ENCODE data around the gene ABCA9. TPM values are rescaled to one million over a fixed set of nuclear protein-coding genes. Genes with fewer than 3 reads are reported as not detected.
A peak's percentile ranks its signal among the peaks of the same experiment; 100 is the strongest.

ABCA9 gene
- total and polyA plus RNA-seq, 8 donors = 0.76 to 4.5 (median 2.4) TPM

DNA sequence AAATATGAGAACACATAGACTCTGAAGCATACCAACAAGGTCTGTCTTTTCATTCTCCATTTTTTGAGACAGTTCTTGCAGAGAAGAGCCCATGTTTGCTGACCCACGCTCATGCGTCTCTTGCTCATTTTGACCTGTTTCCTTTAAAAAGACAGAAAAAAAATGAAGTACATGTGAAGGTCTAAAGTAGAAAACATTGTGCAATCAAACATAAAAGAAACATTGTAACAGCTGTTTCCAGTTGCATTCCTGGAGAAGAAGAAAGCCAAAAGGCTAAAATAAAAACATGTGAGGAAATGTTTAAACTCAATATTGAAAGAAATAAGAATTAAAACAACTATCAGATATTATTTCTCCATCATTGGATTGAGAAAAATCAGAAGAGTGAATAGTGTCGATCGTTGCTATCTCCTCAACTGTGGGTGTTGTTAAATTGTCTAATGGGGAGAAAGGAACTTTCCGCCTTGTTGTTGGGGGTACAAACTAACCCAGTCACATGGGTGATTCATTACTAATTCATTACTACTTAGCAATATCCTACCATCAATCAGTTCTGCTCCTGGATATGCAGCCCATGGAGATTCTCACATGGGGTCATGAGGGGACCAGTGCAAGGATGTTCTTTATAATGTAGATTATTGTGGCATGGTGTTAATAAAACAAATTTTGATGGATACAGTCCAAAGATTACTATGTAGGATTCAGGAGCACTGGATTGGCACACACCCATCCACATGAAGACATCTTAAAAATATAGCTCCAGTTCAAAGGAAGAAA, 9.5 kb downstream of the ABCA9 start:
- no peak overlapping the region for H3K27ac ChIP-seq
- H3K36me3 ChIP-seq = no peaks in the 10 kb centered on the region
- H3K27me3 ChIP-seq = no peaks in the 10 kb centered on the region
- intact Hi-C loops (cut with DNase I) = no loop called here
- TF ChIP-seq, protein P1, sequence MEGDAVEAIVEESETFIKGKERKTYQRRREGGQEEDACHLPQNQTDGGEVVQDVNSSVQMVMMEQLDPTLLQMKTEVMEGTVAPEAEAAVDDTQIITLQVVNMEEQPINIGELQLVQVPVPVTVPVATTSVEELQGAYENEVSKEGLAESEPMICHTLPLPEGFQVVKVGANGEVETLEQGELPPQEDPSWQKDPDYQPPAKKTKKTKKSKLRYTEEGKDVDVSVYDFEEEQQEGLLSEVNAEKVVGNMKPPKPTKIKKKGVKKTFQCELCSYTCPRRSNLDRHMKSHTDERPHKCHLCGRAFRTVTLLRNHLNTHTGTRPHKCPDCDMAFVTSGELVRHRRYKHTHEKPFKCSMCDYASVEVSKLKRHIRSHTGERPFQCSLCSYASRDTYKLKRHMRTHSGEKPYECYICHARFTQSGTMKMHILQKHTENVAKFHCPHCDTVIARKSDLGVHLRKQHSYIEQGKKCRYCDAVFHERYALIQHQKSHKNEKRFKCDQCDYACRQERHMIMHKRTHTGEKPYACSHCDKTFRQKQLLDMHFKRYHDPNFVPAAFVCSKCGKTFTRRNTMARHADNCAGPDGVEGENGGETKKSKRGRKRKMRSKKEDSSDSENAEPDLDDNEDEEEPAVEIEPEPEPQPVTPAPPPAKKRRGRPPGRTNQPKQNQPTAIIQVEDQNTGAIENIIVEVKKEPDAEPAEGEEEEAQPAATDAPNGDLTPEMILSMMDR (IDR thresholded peaks at IDR 0.05) = no peak
- WGBS, 2 donors = 77 to 81% methylated on average over 5 of the region's 5 CpGs
- no peaks in the 10 kb centered on the region for H3K9me3 ChIP-seq
- H3K4me1 ChIP-seq = peaks cover 7 to 39% (median 20%) of the 10 kb centered on the region in 3 donors
- DNase-seq (no peak), ATAC-seq (no peak), FAIRE-seq (no peak)
- H3K4me3 ChIP-seq = no peak overlapping the region

DNA sequence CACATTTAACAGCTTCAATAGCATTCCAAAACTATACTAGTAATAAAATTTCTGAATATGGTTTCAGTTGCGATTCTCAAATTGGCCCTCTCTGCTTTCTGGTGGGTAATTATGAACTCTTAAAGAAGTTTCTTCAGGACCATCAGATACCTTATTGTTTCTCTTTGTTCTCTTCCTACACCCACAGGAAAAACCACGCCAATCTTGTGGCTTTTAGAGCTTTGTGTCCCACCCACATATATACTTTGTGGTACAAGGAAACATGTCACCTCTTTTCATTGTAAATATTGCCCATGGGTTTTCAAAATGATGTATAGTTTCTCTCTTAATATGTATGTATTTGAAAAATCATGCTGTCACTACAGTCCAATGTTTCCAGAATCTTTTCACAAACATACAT, 12.1 kb downstream of the ABCA9 start:
- H3K27ac ChIP-seq = peak overlapping the region in 3 of 4 donors; percentile 29 to 86 (median 81)

DNA sequence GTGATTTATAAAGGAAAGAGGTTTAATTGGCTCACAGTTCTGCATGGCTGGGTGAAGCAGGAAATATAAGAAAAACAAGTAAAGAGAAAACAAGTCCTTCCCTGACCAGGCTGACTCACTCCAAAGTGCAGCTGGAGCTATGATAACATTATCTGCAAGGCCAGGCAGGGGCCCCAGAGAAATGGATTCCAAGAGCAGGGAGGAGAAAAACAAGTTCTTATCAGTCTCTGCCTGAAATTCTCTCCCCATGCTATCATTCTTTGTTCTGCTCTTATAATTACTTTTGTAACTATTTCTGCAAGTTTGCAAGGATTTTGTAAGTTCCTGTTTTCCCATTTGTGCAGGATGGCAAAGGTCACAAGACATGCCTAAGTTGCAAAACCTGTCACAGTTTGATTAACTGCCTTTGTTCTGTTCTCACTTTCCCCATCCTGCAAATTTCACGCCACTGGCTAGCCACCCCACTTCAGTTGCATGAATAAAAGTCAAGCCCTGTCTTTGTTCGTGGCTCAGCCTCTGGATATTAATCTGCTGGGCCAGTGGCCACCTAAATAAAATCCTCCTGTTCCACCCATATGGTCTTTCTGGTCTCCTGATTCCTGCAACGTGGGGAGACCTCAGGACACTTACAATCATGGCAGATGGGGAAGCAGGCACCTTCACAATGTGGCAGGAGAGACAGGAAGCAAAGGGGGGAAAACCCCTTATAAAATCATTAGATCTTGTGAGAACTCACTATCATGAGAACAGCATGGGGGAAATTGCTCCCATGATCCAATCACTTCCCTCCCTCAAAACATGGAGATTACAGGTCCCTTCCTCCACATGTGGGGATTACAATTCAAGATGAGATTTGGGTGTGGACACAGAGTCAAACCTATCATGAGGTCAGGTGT, 13.1 kb downstream of the ABCA9 start:
- Histone ChIP-seq H3K9me3 (no peaks in the 10 kb centered on the region), H3K27ac (peak overlapping the region; percentile 50 to 86 (median 70)), H3K4me3 (no peak overlapping the region), H3K36me3 (no peaks in the 10 kb centered on the region), H3K4me1 (peaks cover 7 to 38% (median 20%) of the 10 kb centered on the region in 3 donors), H3K27me3 (no peaks in the 10 kb centered on the region)
- ATAC-seq (peak; percentile 94 to 96 (median 94)), DNase-seq (peak; percentile 42 to 83 (median 62)), FAIRE-seq (no peak)
- 14 to 19% methylated on average over 3 of the region's 3 CpGs for WGBS, 2 donors
- intact Hi-C loops (cut with DNase I) = no loop called here
- TF ChIP-seq, protein P1 (IDR thresholded peaks at IDR 0.05) = no peak

More for the DNA sequence above, 12.1 kb downstream of the ABCA9 start:
- DNase-seq = no peak
- peaks cover 7 to 39% (median 20%) of the 10 kb centered on the region in 3 donors for H3K4me1 ChIP-seq
- H3K36me3 ChIP-seq = no peaks in the 10 kb centered on the region
- no peaks in the 10 kb centered on the region for H3K27me3 ChIP-seq
- intact Hi-C loops (cut with DNase I) = no loop called here
- TF ChIP-seq, protein P1 (IDR thresholded peaks at IDR 0.05) = no peak
- WGBS, 2 donors = 98 to 99% methylated on average over 2 of the region's 2 CpGs
- H3K9me3 ChIP-seq = no peaks in the 10 kb centered on the region
- ATAC-seq = no peak
- H3K4me3 ChIP-seq = no peak overlapping the region
- no peak for FAIRE-seq

DNA sequence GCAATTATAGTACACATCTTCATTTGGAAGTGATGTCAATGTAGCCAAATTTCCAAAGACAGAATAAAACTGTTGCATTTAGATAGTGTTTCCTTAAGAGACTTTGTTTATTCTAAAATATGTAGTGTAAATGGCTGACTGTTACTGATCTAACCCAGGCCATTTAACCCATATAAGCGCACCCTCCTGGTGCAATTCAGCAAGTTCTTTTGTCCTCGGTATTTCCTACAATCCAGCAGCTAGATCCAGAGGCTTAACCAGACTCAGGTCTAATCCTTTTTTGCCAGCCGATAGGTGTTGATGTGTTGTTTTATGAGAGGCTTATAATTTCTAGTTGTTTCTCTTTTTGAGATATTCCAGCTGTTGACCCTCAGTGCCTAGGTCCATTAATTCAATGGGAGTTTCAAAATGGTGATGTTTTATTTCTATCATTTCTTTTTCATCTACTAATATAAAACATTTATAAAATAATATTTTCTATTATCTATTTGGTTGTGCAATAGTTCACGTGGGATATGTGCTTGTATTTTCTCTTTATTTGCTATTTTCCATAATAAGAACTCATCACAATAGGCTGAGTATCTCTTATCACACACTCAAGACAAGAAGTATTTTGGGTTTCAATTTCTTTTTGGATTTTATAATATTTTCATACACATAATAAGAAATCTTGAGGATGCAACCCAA, 14.5 kb downstream of the ABCA9 start:
- no peaks in the 10 kb centered on the region for H3K36me3 ChIP-seq
- ATAC-seq = no peak
- intact Hi-C loops (cut with DNase I) = no loop called here
- peaks cover 7 to 27% (median 18%) of the 10 kb centered on the region in 3 donors for H3K4me1 ChIP-seq
- H3K4me3 ChIP-seq = no peak overlapping the region
- peak overlapping the region in 2 of 4 donors; percentile 77 to 86 for H3K27ac ChIP-seq
- no peaks in the 10 kb centered on the region for H3K27me3 ChIP-seq
- no peak for FAIRE-seq
- TF ChIP-seq, protein P1 (IDR thresholded peaks at IDR 0.05) = no peak
- no peaks in the 10 kb centered on the region for H3K9me3 ChIP-seq
- WGBS, 2 donors = 82 to 85% methylated on average over 4 of the region's 4 CpGs
- DNase-seq = no peak
